NCI-H1092 treated with DMSO at 0.1 percent for 48 hours (cell line): Measurements from ENCODE around the gene IL1R2.

ENCODE experiments used
- DNase-seq: peaks from one replicate; lab custom pipeline; 2025; lab: John Stamatoyannopoulos, UW

IL1R2 gene

GRCh38 chr2:102020596-102021170, 28.9 kb downstream of the IL1R2 start:
- peak; percentile 10 for DNase-seq

GRCh38 chr2:102021779-102022178, 30.0 kb downstream of the IL1R2 start:
- DNase-seq, result no peak

GRCh38 chr2:102022884-102023539, 31.3 kb downstream of the IL1R2 start:
- DNase-seq, result no peak

- no peak for DNase-seq
Observed at GRCh38 chr2:102024410-102024809, 32.6 kb downstream of the IL1R2 start.

GRCh38 chr2:102025016-102025501, 33.3 kb downstream of the IL1R2 start:
- DNase-seq, result no peak

- no peak for DNase-seq
Observed at GRCh38 chr2:102025583-102026267, 34.0 kb downstream of the IL1R2 start.

- DNase-seq, result no peak
Observed at GRCh38 chr2:102027036-102027980, 35.5 kb downstream of the IL1R2 start.

- DNase-seq, result no peak
Observed at GRCh38 chr2:102028470-102028869, 36.7 kb downstream of the IL1R2 start.

- no peak for DNase-seq
Observed at GRCh38 chr2:102029405-102029804, 37.6 kb downstream of the IL1R2 start.

- no peak for DNase-seq
Observed at GRCh38 chr2:102029952-102030351, 38.2 kb downstream of the IL1R2 start.

GRCh38 chr2:102030502-102030854, 38.7 kb downstream of the IL1R2 start:
- DNase-seq, result no peak

- DNase-seq, result no peak
Observed at GRCh38 chr2:102030855-102031527, 39.2 kb downstream of the IL1R2 start.

- DNase-seq, result no peak
Observed at GRCh38 chr2:102032368-102033030, 40.7 kb downstream of the IL1R2 start.

GRCh38 chr2:102033031-102033749, 41.4 kb downstream of the IL1R2 start:
- no peak for DNase-seq

GRCh38 chr2:102033750-102034682, 42.3 kb downstream of the IL1R2 start:
- DNase-seq, result no peak

- DNase-seq, result no peak
Observed at GRCh38 chr2:102034683-102035548, 43.2 kb downstream of the IL1R2 start.

GRCh38 chr2:102037681-102038080, 45.9 kb downstream of the IL1R2 start:
- no peak for DNase-seq

- no peak for DNase-seq
Observed at GRCh38 chr2:102040229-102040628, 48.5 kb downstream of the IL1R2 start.
